ENCODE measurements around the gene CCDC93.
"Not testable (repeated sequence)": the region's sequence is repeated elsewhere in the genome, so short reads cannot be mapped to it uniquely, and the experiment has no call there.

Gene CCDC93

DNA sequence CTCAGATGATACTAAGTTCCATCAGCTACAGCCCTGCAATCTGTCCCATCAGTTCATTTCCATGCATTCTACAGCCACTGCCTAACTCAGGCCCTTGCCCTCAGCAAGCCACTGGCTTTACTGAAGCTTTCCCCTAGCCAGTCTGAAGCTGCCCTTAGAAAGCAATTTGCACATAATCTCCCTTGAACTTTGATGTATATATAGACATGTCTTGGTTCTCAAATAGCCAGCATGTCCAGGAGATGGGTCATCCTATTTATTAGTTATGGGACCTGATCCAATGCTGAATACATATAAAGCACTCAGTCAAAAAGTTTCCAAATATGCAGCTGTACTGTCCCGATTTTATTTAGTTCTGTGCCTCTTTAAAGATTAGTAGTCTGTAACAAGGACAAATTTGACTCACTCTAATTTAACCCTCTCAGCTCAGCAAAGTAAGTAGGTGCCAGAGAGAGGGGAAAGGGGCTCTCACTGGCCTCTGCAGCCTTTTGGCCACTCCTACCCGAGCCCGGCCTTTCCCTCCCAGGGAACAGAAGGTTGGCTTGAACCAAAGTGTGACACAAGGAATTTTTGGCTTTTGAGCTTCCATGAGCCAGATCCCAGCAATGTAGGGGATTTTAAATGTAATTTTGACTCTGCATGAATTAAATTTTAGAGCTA is 70.7 kb downstream of the CCDC93 start:
- H3K36me3 Mint-ChIP-seq (ENCODE audit: low read depth), result peaks cover 50% of the 10 kb centered on the region
- H3K4me1 Mint-ChIP-seq (ENCODE audit: low read depth), result no peaks in the 10 kb centered on the region

DNA sequence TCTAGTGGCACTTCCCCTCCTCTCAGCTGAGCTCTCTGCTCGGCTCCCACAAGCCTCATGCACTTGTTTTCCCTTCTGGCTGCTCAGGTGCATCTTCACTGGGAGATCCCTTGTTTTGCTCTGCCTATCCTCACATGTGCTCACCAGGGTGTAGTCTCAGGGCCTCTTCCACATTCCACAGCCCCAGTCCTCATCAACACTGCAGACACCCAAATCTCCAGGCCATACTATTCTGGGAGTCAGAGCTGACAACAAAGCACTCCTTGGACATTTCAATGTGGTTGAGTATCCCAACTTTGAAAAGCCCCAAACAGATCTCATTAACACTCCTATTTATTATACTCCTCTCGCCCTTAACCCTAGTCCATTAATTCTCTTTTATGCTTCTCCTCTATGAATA is 71.3 kb downstream of the CCDC93 start:
- peaks cover 46% of the 10 kb centered on the region for H3K36me3 Mint-ChIP-seq (ENCODE audit: low read depth)
- no peaks in the 10 kb centered on the region for H3K27me3 Mint-ChIP-seq (ENCODE audit: low read depth)
- no peaks in the 10 kb centered on the region for H3K4me1 Mint-ChIP-seq (ENCODE audit: low read depth)
- no peaks in the 10 kb centered on the region for H3K9me3 Mint-ChIP-seq
- H3K4me3 Mint-ChIP-seq, result no peak overlapping the region
- no peak overlapping the region for H3K27ac Mint-ChIP-seq

More for the DNA sequence above, 70.7 kb downstream of the CCDC93 start:
- Mint-ChIP-seq H3K9me3 (no peaks in the 10 kb centered on the region), H3K27me3 (ENCODE audit: low read depth) (no peaks in the 10 kb centered on the region), H3K27ac (no peak overlapping the region), H3K4me3 (no peak overlapping the region)

DNA sequence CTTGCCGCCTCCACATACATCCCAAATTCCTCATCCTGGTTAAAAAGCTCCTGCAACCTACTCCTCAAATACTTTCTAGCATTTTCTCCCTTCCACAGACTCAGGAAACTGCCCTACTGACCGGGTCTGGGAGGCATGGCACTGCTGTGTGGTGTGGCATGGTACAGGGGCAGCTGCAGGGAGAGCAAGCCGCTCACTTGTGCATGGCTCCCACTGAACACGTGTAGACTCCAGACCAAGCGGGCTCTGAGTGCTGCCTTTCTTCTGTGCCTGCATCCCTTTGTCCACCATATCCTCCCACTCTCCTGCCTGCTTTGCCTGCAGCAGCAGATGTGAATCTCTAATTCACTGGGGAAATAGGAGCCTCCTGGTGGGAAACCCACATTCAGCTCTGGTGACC is 72.2 kb downstream of the CCDC93 start:
- Mint-ChIP-seq H3K4me3 (no peak overlapping the region), H3K36me3 (ENCODE audit: low read depth) (peaks cover 45% of the 10 kb centered on the region), H3K4me1 (ENCODE audit: low read depth) (no peaks in the 10 kb centered on the region), H3K27ac (no peak overlapping the region), H3K27me3 (ENCODE audit: low read depth) (no peaks in the 10 kb centered on the region), H3K9me3 (no peaks in the 10 kb centered on the region)

DNA sequence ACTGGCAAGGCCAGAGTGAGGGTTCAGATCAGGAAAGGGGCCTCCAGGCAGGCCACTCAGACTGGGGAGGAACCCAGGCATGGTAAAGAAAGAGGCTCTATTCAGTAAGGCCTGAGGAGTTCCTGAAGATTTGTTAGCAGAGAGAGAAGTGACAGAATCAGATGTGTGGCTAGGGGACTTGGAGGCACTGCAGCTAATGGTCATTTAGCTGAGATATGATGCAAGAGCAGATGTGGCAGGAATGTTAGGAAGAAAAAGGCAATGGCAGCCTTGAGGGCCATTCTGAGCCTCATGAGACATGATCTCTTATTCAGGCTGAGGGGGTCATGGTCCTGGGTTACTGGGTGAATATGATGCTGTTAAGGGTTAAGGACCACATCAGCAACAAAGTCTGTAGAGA is 73.4 kb downstream of the CCDC93 start:
- Mint-ChIP-seq H3K27ac (no peak overlapping the region), H3K4me3 (no peak overlapping the region), H3K36me3 (ENCODE audit: low read depth) (peaks cover 48% of the 10 kb centered on the region), H3K27me3 (ENCODE audit: low read depth) (no peaks in the 10 kb centered on the region), H3K9me3 (no peaks in the 10 kb centered on the region), H3K4me1 (ENCODE audit: low read depth) (no peaks in the 10 kb centered on the region)

DNA sequence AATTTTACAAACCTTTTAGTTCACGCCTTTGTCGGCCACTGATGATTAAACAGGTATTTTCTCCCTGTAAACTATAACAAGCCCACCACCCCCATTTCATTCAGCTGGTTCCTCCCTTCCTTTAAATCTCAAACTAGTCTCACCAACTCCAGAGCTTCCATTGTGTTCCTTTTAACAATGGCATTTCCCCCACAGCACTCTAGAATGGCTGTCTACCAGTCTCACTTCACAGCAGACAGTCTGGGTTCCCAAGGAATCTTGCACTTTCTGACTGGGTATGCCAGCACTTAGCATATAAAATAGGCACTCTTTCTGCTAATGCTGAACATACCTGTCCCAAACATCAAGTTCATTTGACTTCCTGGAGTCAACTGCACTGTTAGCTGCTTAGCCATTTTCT is 75.3 kb downstream of the CCDC93 start:
- H3K27ac Mint-ChIP-seq, result no peak overlapping the region
- no peaks in the 10 kb centered on the region for H3K9me3 Mint-ChIP-seq
- H3K36me3 Mint-ChIP-seq (ENCODE audit: low read depth), result peaks cover 45% of the 10 kb centered on the region
- H3K4me3 Mint-ChIP-seq, result no peak overlapping the region
- no peaks in the 10 kb centered on the region for H3K4me1 Mint-ChIP-seq (ENCODE audit: low read depth)
- no peaks in the 10 kb centered on the region for H3K27me3 Mint-ChIP-seq (ENCODE audit: low read depth)

DNA sequence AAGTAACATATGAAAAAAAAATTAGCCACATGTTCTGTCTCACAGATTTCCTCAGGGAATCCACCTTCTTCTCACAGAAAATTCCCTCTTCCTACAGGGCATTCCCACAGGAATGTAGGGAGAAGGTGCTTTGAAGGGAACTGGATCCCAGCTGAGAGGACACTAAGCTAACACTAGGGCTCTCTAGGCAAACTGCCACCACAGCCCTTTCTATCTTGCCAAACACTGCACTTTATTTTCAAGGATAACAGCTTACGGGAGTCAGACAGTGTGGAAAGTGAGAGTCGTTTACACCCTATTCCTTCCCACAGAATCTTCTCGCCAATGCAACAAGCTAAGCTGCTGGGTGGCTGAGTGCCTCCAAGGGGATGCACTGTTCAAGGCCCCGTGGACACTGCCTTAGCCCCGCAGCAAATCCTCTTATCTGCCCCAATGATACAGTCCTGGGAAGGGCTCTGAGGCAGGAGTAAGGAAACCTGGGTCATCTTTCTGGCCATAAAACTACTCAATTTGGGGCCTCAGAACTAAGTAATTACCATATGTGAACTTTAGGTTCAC is 76.9 kb downstream of the CCDC93 start:
- H3K4me1 Mint-ChIP-seq (ENCODE audit: low read depth), result no peaks in the 10 kb centered on the region
- no peaks in the 10 kb centered on the region for H3K9me3 Mint-ChIP-seq
- no peak overlapping the region for H3K27ac Mint-ChIP-seq
- H3K4me3 Mint-ChIP-seq, result no peak overlapping the region
- H3K36me3 Mint-ChIP-seq (ENCODE audit: low read depth), result peaks cover 56% of the 10 kb centered on the region
- H3K27me3 Mint-ChIP-seq (ENCODE audit: low read depth), result no peaks in the 10 kb centered on the region

DNA sequence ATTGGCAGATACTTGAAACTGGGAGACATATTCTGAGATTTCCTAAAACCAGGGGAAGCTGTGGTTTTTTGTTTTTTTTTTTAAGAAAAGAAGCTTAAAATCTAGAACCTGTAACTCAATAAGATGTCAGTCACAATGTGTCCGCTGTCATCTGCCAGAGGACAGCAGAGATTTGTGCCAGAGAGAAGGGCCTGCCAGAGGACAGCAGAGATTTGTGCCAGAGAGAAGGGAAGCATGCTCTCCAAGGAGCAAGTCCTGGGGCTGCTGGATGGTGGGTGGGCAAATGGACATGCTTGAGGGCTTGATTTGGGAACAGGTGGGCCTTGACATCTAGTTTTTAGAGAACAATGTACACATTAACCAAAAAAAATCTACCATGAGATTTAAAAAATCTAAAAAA is 77.9 kb downstream of the CCDC93 start:
- Mint-ChIP-seq H3K36me3 (ENCODE audit: low read depth) (peaks cover 65% of the 10 kb centered on the region), H3K9me3 (no peaks in the 10 kb centered on the region), H3K4me3 (no peak overlapping the region), H3K27ac (no peak overlapping the region), H3K27me3 (ENCODE audit: low read depth) (no peaks in the 10 kb centered on the region), H3K4me1 (ENCODE audit: low read depth) (no peaks in the 10 kb centered on the region)

DNA sequence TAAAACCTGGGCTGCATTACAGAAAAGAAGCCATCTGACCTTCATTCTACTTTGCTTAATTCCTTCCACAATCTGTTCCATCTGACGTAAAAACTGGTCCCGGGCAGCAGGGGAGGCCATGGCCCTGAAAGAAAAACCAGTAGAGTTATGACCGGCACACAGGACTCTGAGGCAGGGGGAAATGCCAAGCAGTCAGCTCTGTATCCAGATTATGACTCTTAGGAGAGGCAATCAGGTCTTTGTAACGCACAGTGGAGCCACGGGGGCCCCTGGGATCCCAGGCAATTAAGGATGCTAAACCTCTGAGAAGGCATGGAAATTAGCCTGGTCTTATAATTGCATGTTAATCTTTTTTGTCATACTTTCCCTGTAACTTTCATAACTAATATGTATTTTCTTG is 78.4 kb downstream of the CCDC93 start:
- H3K36me3 Mint-ChIP-seq (ENCODE audit: low read depth), result peaks cover 68% of the 10 kb centered on the region
- H3K9me3 Mint-ChIP-seq, result no peaks in the 10 kb centered on the region
- no peak overlapping the region for H3K4me3 Mint-ChIP-seq
- H3K4me1 Mint-ChIP-seq (ENCODE audit: low read depth), result no peaks in the 10 kb centered on the region
- no peaks in the 10 kb centered on the region for H3K27me3 Mint-ChIP-seq (ENCODE audit: low read depth)
- no peak overlapping the region for H3K27ac Mint-ChIP-seq

DNA sequence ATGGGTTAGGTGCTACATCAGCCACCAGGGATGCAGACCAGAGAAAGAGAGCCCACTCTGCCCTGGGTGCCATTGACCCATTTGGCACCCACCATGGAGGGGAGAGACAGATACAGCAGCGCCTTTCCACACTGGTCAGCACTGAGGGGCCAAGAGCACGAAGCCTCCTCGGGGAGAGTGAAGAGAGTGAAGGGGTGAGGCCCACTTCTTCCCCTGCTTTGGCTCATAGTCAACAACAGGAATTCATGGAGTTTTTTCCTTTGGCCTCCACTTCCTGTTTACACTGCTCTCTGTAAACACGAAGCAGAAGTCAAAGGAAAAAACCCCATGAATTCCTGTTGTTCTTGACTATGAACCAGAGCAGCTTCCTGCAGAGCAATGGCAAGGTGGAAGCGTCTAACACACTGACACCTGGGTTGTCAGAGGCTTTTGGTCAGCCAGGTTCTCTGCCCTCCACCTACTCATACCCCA is 80.0 kb downstream of the CCDC93 start:
- Mint-ChIP-seq H3K36me3 (ENCODE audit: low read depth) (peaks cover 68% of the 10 kb centered on the region), H3K27ac (no peak overlapping the region), H3K9me3 (no peaks in the 10 kb centered on the region), H3K4me1 (ENCODE audit: low read depth) (no peaks in the 10 kb centered on the region), H3K27me3 (ENCODE audit: low read depth) (no peaks in the 10 kb centered on the region), H3K4me3 (no peak overlapping the region)

DNA sequence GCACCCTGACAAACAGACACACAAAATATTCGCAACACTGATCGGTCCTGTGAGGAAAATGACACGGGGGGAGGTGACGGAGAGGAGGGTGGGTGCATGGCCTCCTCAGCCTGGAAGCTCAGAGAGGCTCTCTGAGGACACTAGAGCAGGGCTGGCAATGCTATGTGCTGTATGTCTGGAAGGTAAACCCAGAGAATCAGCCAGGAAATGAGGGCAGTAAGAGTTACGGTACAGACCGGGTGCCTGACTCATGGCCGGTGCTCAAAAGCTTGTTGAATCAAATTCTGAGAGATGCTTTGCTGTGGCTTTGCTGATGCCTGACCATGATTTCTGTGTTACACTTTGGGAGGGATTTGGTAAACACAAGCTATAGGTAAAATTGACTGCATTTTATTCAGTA is 81.9 kb downstream of the CCDC93 start:
- Mint-ChIP-seq H3K9me3 (peaks cover 4% of the 10 kb centered on the region), H3K4me3 (no peak overlapping the region), H3K27me3 (ENCODE audit: low read depth) (no peaks in the 10 kb centered on the region), H3K4me1 (ENCODE audit: low read depth) (peaks cover 2% of the 10 kb centered on the region), H3K36me3 (ENCODE audit: low read depth) (peaks cover 83% of the 10 kb centered on the region), H3K27ac (no peak overlapping the region)

DNA sequence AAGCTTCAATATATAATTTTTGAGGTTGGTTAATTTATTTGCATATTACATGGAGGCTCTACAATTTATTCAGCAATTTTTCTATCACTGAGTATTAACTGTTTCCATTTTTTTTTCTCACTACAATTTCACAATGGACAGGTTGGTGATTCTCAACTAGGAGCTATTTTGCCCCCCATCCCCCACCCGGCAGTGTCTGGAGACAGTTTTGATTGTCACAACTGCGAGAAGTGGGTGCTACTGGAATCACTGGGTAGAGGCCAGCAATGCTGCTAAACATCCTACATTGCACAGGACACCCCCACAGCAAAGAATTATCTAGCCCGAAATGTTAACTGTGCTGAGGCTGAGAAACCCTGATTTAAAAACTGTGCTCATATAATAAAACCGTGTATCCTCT is 82.6 kb downstream of the CCDC93 start:
- Mint-ChIP-seq H3K27me3 (ENCODE audit: low read depth) (no peaks in the 10 kb centered on the region), H3K27ac (no peak overlapping the region), H3K36me3 (ENCODE audit: low read depth) (peaks cover 80% of the 10 kb centered on the region), H3K4me1 (ENCODE audit: low read depth) (peaks cover 3% of the 10 kb centered on the region), H3K4me3 (no peak overlapping the region), H3K9me3 (peaks cover 4% of the 10 kb centered on the region)

DNA sequence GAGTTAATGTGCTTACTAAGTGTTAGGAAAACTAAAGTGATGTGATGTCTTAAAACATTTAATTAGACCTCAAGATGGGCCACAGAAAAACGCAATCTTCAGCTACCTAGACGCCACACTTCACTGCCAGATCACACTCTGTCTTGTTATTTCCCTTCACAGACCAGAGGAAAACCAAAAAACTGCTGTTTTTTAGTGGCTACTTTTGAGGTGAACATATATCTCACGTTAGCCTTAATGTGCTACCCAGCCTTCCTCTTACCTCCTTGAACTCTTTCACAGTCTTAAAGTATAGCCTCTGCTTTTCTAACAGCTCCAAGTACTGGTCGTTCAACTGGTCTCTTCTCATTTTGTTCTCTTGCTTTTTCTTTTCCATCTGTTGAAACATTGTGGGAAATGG is 83.1 kb downstream of the CCDC93 start:
- Mint-ChIP-seq H3K4me3 (no peak overlapping the region), H3K36me3 (ENCODE audit: low read depth) (peaks cover 79% of the 10 kb centered on the region), H3K9me3 (peaks cover 4% of the 10 kb centered on the region), H3K27me3 (ENCODE audit: low read depth) (no peaks in the 10 kb centered on the region), H3K27ac (no peak overlapping the region), H3K4me1 (ENCODE audit: low read depth) (peaks cover 3% of the 10 kb centered on the region)

DNA sequence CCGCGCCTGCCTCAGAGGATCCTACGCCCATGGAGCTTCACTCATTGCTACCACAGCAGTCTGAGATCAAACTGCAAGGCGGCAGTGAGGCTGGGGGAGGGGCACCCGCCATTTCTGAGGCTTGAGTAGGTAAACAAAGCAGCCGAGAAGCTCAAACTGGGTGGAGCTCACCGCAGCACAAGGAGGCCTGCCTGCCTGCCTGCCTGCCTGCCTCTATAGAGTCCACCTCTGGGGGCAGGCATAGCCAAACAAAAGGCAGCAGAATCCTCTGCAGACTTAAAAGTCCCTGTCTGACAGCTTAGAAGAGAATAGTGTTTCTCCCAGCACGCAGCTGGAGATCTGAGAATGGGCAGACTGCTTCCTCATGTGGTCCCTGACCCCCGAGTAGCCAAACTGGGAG is 90.4 kb downstream of the CCDC93 start:
- H3K9me3 Mint-ChIP-seq; H3K27ac Mint-ChIP-seq; H3K27me3 Mint-ChIP-seq (ENCODE audit: low read depth); H3K4me1 Mint-ChIP-seq (ENCODE audit: low read depth); H3K4me3 Mint-ChIP-seq: not testable (repeated sequence)
- peaks cover 67% of the 10 kb centered on the region for H3K36me3 Mint-ChIP-seq (ENCODE audit: low read depth)

DNA sequence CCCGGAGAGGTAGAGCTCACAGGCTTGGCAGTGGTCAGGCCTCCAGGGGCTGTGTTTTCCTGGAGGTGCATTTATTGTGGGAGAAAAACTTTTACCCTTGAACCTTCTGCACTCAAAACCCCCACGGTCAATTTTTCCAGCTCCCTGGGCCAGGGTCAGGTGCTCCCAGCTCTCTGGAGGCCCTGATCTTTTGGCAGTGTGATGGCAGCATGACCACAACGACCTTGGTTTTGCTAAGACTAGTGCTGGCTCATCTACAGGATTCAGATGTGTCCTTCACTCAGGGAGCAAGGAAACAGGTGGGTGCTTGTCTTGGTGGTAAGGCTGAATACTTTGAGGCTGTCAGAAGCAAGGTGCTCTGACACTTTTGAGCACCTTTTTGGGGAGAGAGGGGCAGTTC is 92.3 kb downstream of the CCDC93 start:
- Mint-ChIP-seq H3K36me3 (ENCODE audit: low read depth) (peaks cover 68% of the 10 kb centered on the region), H3K27ac (no peak overlapping the region), H3K4me1 (ENCODE audit: low read depth) (no peaks in the 10 kb centered on the region), H3K27me3 (ENCODE audit: low read depth) (no peaks in the 10 kb centered on the region), H3K4me3 (no peak overlapping the region), H3K9me3 (no peaks in the 10 kb centered on the region)

DNA sequence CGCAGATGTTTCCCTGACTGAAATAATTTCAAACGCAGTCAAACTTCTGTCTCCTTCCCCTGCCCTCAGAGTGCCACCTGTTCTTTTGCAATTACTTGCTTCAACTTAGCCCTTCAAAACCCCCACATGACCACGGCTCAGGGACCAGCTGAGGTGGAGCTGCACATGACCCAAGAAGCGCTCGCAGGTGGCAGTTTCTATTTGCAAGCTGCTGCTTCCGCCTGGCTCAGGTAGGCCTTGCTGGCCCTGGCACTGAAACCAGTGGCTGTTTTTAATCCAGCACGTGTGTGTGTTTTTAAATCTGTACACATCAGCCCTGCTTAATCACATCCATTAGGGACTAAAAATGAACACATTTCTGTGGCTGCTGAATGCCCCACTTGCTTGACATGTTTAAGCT is 95.3 kb downstream of the CCDC93 start:
- no peaks in the 10 kb centered on the region for H3K27me3 Mint-ChIP-seq (ENCODE audit: low read depth)
- H3K4me3 Mint-ChIP-seq, result no peak overlapping the region
- H3K36me3 Mint-ChIP-seq (ENCODE audit: low read depth), result peaks cover 64% of the 10 kb centered on the region
- H3K9me3 Mint-ChIP-seq, result peaks cover 6% of the 10 kb centered on the region
- H3K27ac Mint-ChIP-seq, result no peak overlapping the region
- H3K4me1 Mint-ChIP-seq (ENCODE audit: low read depth), result no peaks in the 10 kb centered on the region

All from T-helper 1 cell treated with Interleukin-12 subunit alpha and Interleukin-12 subunit beta and Interleukin-4 antibody, amounts not matched to agents 30 μg/mL and 1 μg/mL, for 36 hours (primary cell).